Psoas muscle (tissue), 8 donors: Measurements from ENCODE around the gene KRTAP10-6. TPM values are rescaled to one million over a fixed set of nuclear protein-coding genes. Genes with fewer than 3 reads are reported as not detected.

Experiments used
- ATAC-seq, 4 donors: fragments of 200-7000 bp; cut with Tn5 transposase; one replicate each; pipeline ENCODE4 v1.9.1; 2020; ENCODE audit warnings: moderate library complexity in 3 of 4, mild to moderate bottlenecking in 2 of 4
- DNase-seq, 2 donors: peaks; one replicate each; pipeline ENCODE4 v3.0.0-alpha.2; 2020
- H3K27ac ChIP-seq: fragments of 200-600 bp; one replicate; pipeline ENCODE4 v1.8.0; 2022
- H3K27me3 ChIP-seq, 3 donors: fragments of 200-600 bp in 1 of 3; one replicate each; pipeline versions ENCODE4 v1.6.1 to v1.8.0; 2013 to 2022; ENCODE audit warnings: low read length in 2 of 3, mild to moderate bottlenecking in 2 of 3, moderate library complexity in 1 of 3; ENCODE audit not compliant: insufficient read depth in 3 of 3
- H3K36me3 ChIP-seq, 2 donors: fragments of 200-600 bp in 1 of 2; one replicate each; pipeline versions ENCODE4 v1.6.1 to v1.8.0; 2013 to 2022; ENCODE audit warnings: low read depth in 1 of 2, mild to moderate bottlenecking in 1 of 2, moderate library complexity in 1 of 2; ENCODE audit not compliant: insufficient read depth in 1 of 2
- H3K4me1 ChIP-seq: fragments of 200-600 bp; one replicate; pipeline ENCODE4 v1.8.0; 2022
- H3K4me3 ChIP-seq: fragments of 200-600 bp; one replicate; pipeline ENCODE4 v1.8.0; 2022; ENCODE audit warnings: mild to moderate bottlenecking
- H3K9me3 ChIP-seq: fragments of 200-600 bp; one replicate; pipeline ENCODE4 v1.8.0; 2022
- CTCF ChIP-seq: fragments of 200-600 bp; IDR thresholded peaks from one replicate; pipeline ENCODE4 v1.8.0; 2022; ENCODE audit warnings: antibody characterized with exemption
- WGBS, 3 donors: extraction: QIAGEN DNeasy Blood & Tissue Kit; methylation state at CpG; one replicate each; pipeline versions ENCODE4 v1.1.6 to v1.1.7; 2013; 5-methylcytosine and 5-hydroxymethylcytosine counted together
- intact Hi-C, 2 donors: fragments of 100-400 bp; cut with DNase I; formaldehyde crosslinking; loops; one replicate each; pipeline versions ENCODE4 v1.11.0 to v1.14.2; 2022
- polyA plus RNA-seq, 3 donors: library from polyadenylated mRNA; stranded (reverse); fragments of 200-250 nt; gene quantifications; one replicate each; pipeline ENCODE4 v1.2.3, GENCODE V29; 2013
- total RNA-seq, 4 donors: library from RNA; stranded (reverse); fragmentation: NEBNext Ultra II Directional in 2 of 4; extraction: Animal tissue kit (Norgen Biotek cat#: 25700) in 2 of 4; gene quantifications; one replicate each; pipeline versions ENCODE4 v1.2.1 to v1.2.4, GENCODE V29; 2021 to 2023
- donor health status: healthy with polysubstance abuse.
- donor health status: DM: no; HTN: no; CAD: no; lungs with moderate emphysema.
- donor health status: Bipolar disorder and iron deficiency.
- donor health status: healthy.
- donor health status: DM: yes; HTN: yes; CAD: no.
- donor health status: DM: no; HTN: no; CAD: no.
- donor health status: DM: no; HTN: no; CAD: no.
- donor health status: DM: yes; HTN: yes; CAD: no.

The KRTAP10-6 gene
- total and polyA plus RNA-seq, 7 donors = not detected

GRCh38 chr21:44599264-44600029 is 7.1 kb upstream of the KRTAP10-6 start:
- Histone ChIP-seq H3K36me3 (no peaks in the 10 kb centered on the region), H3K4me1 (no peaks in the 10 kb centered on the region), H3K27me3 (peaks cover 0 to 81% (median 10%) of the 10 kb centered on the region in 3 donors), H3K9me3 (no peaks in the 10 kb centered on the region), H3K4me3 (no peak overlapping the region), H3K27ac (no peak overlapping the region)
- ATAC-seq (no peak), DNase-seq (no peak)
- 81 to 87% (median 85%) methylated on average over 8 of the region's 8 CpGs for WGBS, 3 donors
- intact Hi-C loops = no loop called here
- TF ChIP-seq CTCF = no peak

GRCh38 chr21:44598061-44598460 is 5.8 kb upstream of the KRTAP10-6 start:
- peaks cover 0 to 74% (median 7%) of the 10 kb centered on the region in 3 donors for H3K27me3 ChIP-seq
- no peak overlapping the region for H3K27ac ChIP-seq
- 72 to 78% (median 76%) methylated on average over 11 of the region's 11 CpGs for WGBS, 3 donors
- no peaks in the 10 kb centered on the region for H3K9me3 ChIP-seq
- ATAC-seq = no peak
- H3K4me1 ChIP-seq = no peaks in the 10 kb centered on the region
- no peaks in the 10 kb centered on the region for H3K36me3 ChIP-seq
- no peak for DNase-seq
- no peak for TF ChIP-seq CTCF
- intact Hi-C loops = no loop called here
- no peak overlapping the region for H3K4me3 ChIP-seq

- TF ChIP-seq CTCF = no peak
- DNase-seq (no peak), ATAC-seq (no peak)
- Histone ChIP-seq H3K4me1 (no peaks in the 10 kb centered on the region), H3K27ac (no peak overlapping the region), H3K4me3 (no peak overlapping the region), H3K9me3 (no peaks in the 10 kb centered on the region), H3K27me3 (peaks cover 0 to 66% (median 4%) of the 10 kb centered on the region in 3 donors), H3K36me3 (no peaks in the 10 kb centered on the region)
- intact Hi-C loops = no loop called here
- 49 to 67% (median 54%) methylated on average over 9 of the region's 9 CpGs for WGBS, 3 donors
These were observed 3.9 kb upstream of the KRTAP10-6 start for GRCh38 chr21:44596068-44596725.

GRCh38 chr21:44595524-44595923 is 3.2 kb upstream of the KRTAP10-6 start:
- Histone ChIP-seq H3K4me3 (no peak overlapping the region), H3K9me3 (no peaks in the 10 kb centered on the region), H3K27ac (no peak overlapping the region), H3K27me3 (peaks cover 0 to 62% (median 4%) of the 10 kb centered on the region in 3 donors), H3K4me1 (no peaks in the 10 kb centered on the region), H3K36me3 (no peaks in the 10 kb centered on the region)
- intact Hi-C loops = no loop called here
- TF ChIP-seq CTCF = no peak
- WGBS, 3 donors = 67 to 78% (median 75%) methylated on average over 6 of the region's 6 CpGs
- ATAC-seq (no peak), DNase-seq (no peak)
